Fibroblast of lung (primary cell): ENCODE results near the gene DPYD. TPM values are rescaled to one million over a fixed set of nuclear protein-coding genes. Genes with fewer than 3 reads are reported as not detected.

Experiments used
- DNase-seq, 2 donors: peaks; one replicate each; pipeline versions ENCODE4 v3.0.0 to v3.0.0-alpha.2; 2010; ENCODE audit warnings: low read depth in 2 of 2
- H2AFZ ChIP-seq: 2 replicates; pipeline ENCODE4 v1.5.1; 2012; ENCODE audit warnings: low read length, control low read depth, inconsistent platforms
- H3K27ac ChIP-seq: 2 replicates; pipeline ENCODE4 v1.5.1; 2011; ENCODE audit warnings: low read length, control low read depth; ENCODE audit not compliant: insufficient read depth
- H3K27me3 ChIP-seq: 2 replicates; pipeline ENCODE4 v1.5.1; 2011; ENCODE audit warnings: mild to moderate bottlenecking, low read length; ENCODE audit not compliant: control insufficient read depth, insufficient read depth
- H3K36me3 ChIP-seq: 2 replicates; pipeline ENCODE4 v1.5.1; 2011; ENCODE audit warnings: low read length; ENCODE audit not compliant: control insufficient read depth, insufficient read depth
- H3K4me1 ChIP-seq: 2 replicates; pipeline ENCODE4 v1.5.1; 2011; ENCODE audit warnings: low read length; ENCODE audit not compliant: control insufficient read depth, insufficient read depth; ENCODE audit errors: extremely low read depth
- H3K4me2 ChIP-seq: 2 replicates; pipeline ENCODE4 v1.5.1; 2011; ENCODE audit warnings: low read length, control low read depth; ENCODE audit not compliant: insufficient read depth; ENCODE audit errors: extremely low read depth
- H3K4me3 ChIP-seq, 4 experiments: fragments of 200-600 bp in 1 of 4; sonication (generic) in 1 of 4; replicated peaks in 1 of 4; 2 replicates each; pipeline ENCODE4 v1.5.1; 2011 to 2016; ENCODE audit warnings: low read length in 4 of 4, low read depth in 3 of 4, mild to moderate bottlenecking in 3 of 4, control low read depth in 2 of 4, inconsistent platforms in 1 of 4, mixed read lengths in 1 of 4; ENCODE audit not compliant: insufficient read depth in 1 of 4; ENCODE audit errors: control extremely low read depth in 1 of 4
- H3K79me2 ChIP-seq: 2 replicates; pipeline ENCODE4 v1.5.1; 2012; ENCODE audit warnings: mild to moderate bottlenecking, low read length, inconsistent platforms; ENCODE audit not compliant: control insufficient read depth, insufficient read depth
- H3K9ac ChIP-seq: 2 replicates; pipeline ENCODE4 v1.5.1; 2011; ENCODE audit warnings: mild to moderate bottlenecking, low read length, control low read depth; ENCODE audit not compliant: insufficient read depth
- H3K9me3 ChIP-seq: 2 replicates; pipeline ENCODE4 v1.5.1; 2012; ENCODE audit warnings: low read depth, low read length; ENCODE audit not compliant: control insufficient read depth, insufficient read depth
- H4K20me1 ChIP-seq: 2 replicates; pipeline ENCODE4 v1.5.1; 2011; ENCODE audit warnings: low read length; ENCODE audit not compliant: control insufficient read depth, insufficient read depth; ENCODE audit errors: extremely low read depth
- EZH2 ChIP-seq: IDR thresholded peaks from 2 replicates; pipeline ENCODE4 v1.5.1; 2012; ENCODE audit warnings: low read length, control low read depth, mild to moderate bottlenecking; ENCODE audit errors: missing control alignments
- polyA plus RNA-seq, 2 donors: library from polyadenylated mRNA; depleted of rRNA in 1 of 2; stranded (reverse) in 1 of 2; unstranded in 1 of 2; fragments of >200 nt; gene quantifications; 2 replicates each; pipeline ENCODE4 v1.2.1, GENCODE V29; 2011 to 2012; ENCODE audit warnings: missing spikeins in 1 of 2
- total RNA-seq: library from RNA; depleted of rRNA; stranded (reverse); fragments of >200 nt; gene quantifications from 2 replicates; pipeline ENCODE4 v1.2.1, GENCODE V29; 2014
- TF ChIP-seq, protein P1 (sequence below), 2 donors: IDR thresholded peaks in 1 of 2; conservative IDR thresholded peaks in 1 of 2; 1 replicate in 1 of 2; 2 replicates in 1 of 2; pipeline ENCODE4 v1.5.1; 2011 to 2012; ENCODE audit warnings: low read length in 2 of 2, control low read depth in 1 of 2, inconsistent platforms in 1 of 2, low read depth in 1 of 2, mild to moderate bottlenecking in 1 of 2

DPYD gene
- total and polyA plus RNA-seq, 2 donors (not counting 1 experiment from before 2014, with no cell fraction given): 32.0 to 63.1 TPM

- Histone ChIP-seq H3K36me3 (no peaks in the 10 kb centered on the region), H2AFZ (no peak overlapping the region), H3K4me2 (no peak overlapping the region), H3K9me3 (no peaks in the 10 kb centered on the region), H3K9ac (no peak overlapping the region), H3K4me1 (no peaks in the 10 kb centered on the region), H3K27me3 (no peaks in the 10 kb centered on the region), H4K20me1 (no peaks in the 10 kb centered on the region), H3K4me3 (no peak overlapping the region), H3K79me2 (no peaks in the 10 kb centered on the region), H3K27ac (no peak overlapping the region)
- DNase-seq: no peak
- no peak for TF ChIP-seq EZH2
- TF ChIP-seq, protein P1, sequence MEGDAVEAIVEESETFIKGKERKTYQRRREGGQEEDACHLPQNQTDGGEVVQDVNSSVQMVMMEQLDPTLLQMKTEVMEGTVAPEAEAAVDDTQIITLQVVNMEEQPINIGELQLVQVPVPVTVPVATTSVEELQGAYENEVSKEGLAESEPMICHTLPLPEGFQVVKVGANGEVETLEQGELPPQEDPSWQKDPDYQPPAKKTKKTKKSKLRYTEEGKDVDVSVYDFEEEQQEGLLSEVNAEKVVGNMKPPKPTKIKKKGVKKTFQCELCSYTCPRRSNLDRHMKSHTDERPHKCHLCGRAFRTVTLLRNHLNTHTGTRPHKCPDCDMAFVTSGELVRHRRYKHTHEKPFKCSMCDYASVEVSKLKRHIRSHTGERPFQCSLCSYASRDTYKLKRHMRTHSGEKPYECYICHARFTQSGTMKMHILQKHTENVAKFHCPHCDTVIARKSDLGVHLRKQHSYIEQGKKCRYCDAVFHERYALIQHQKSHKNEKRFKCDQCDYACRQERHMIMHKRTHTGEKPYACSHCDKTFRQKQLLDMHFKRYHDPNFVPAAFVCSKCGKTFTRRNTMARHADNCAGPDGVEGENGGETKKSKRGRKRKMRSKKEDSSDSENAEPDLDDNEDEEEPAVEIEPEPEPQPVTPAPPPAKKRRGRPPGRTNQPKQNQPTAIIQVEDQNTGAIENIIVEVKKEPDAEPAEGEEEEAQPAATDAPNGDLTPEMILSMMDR (conservative IDR thresholded peaks at IDR 0.05 in 1 of 2, IDR thresholded peaks at IDR 0.05 in 1 of 2; ENCODE audit: low read depth in 1 of 2, low read length in 2 of 2): no peak
Observed at GRCh38 chr1:97869441-97869840, 51.4 kb downstream of the DPYD start.

DNA sequence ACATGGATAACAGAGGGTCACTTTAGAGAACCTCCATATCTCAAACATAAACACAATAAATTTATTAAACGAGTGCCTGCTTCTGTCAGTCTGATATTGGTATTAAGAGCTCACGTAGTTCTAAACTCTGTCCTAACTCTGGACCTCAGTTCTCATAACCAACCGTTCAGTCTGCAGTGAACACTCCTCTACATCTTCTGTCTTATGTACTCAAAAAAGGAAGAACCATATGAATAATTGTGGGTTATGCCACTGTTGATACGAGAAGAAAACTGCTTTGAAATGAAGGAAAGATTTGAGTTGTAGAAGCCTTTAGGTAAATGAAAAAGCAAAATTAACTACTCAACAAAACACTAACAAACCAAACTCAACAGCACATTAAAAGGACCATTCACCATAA is 53.7 kb downstream of the DPYD start:
- TF ChIP-seq, protein P1 (conservative IDR thresholded peaks at IDR 0.05 in 1 of 2, IDR thresholded peaks at IDR 0.05 in 1 of 2; ENCODE audit: low read depth in 1 of 2, low read length in 2 of 2): no peak
- Histone ChIP-seq H3K4me2 (no peak overlapping the region), H3K9me3 (no peaks in the 10 kb centered on the region), H3K27ac (no peak overlapping the region), H3K27me3 (no peaks in the 10 kb centered on the region), H4K20me1 (no peaks in the 10 kb centered on the region), H2AFZ (no peak overlapping the region), H3K9ac (no peak overlapping the region), H3K79me2 (no peaks in the 10 kb centered on the region), H3K36me3 (no peaks in the 10 kb centered on the region), H3K4me3 (no peak overlapping the region), H3K4me1 (no peaks in the 10 kb centered on the region)
- no peak for DNase-seq

- no peaks in the 10 kb centered on the region for H3K4me1 ChIP-seq
- H3K4me3 ChIP-seq: no peak overlapping the region
- no peaks in the 10 kb centered on the region for H3K79me2 ChIP-seq
- H3K27me3 ChIP-seq: no peaks in the 10 kb centered on the region
- H3K4me2 ChIP-seq: no peak overlapping the region
- no peak overlapping the region for H3K27ac ChIP-seq
- no peak overlapping the region for H3K9ac ChIP-seq
- no peak for DNase-seq
- H2AFZ ChIP-seq: no peak overlapping the region
- no peaks in the 10 kb centered on the region for H3K9me3 ChIP-seq
- H4K20me1 ChIP-seq: no peaks in the 10 kb centered on the region
- no peak for TF ChIP-seq EZH2
- TF ChIP-seq, protein P1 (conservative IDR thresholded peaks at IDR 0.05 in 1 of 2, IDR thresholded peaks at IDR 0.05 in 1 of 2; ENCODE audit: low read depth in 1 of 2, low read length in 2 of 2): no peak
- H3K36me3 ChIP-seq: no peaks in the 10 kb centered on the region
Observed at GRCh38 chr1:97864615-97865014, 56.2 kb downstream of the DPYD start.
